HG02885 (cell line): ENCODE results near the gene BBOX1.
"Not testable (repeated sequence)": the region's sequence is repeated elsewhere in the genome, so short reads cannot be mapped to it uniquely, and the experiment has no call there.

Experiments used
- ATAC-seq: cut with Tn5 transposase; IDR thresholded peaks from one replicate; pipeline ENCODE4 v1.9.1; 2021; ENCODE audit warnings: mild to moderate bottlenecking; ENCODE audit not compliant: unreplicated experiment, poor library complexity

Gene BBOX1

DNA sequence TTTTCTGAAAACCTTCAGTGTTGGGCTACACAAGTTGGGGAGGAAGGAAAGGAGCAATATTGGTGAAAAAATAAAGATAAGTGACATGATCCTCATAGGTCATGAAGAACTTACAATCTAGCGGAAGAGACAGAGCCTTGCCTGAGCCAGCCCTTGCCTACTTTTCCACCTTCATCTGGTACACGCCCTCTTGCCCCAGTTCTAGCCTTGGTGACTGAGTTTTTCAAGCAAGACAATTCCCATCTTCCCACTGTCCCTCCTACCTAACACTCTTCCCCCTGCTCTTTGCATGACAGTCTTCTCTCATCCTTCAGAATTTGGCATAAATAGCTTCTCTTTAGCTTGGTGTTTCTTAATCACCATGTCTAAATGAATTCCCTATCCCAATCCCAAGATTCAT, 42.6 kb downstream of the BBOX1 start:
- ATAC-seq = no peak

DNA sequence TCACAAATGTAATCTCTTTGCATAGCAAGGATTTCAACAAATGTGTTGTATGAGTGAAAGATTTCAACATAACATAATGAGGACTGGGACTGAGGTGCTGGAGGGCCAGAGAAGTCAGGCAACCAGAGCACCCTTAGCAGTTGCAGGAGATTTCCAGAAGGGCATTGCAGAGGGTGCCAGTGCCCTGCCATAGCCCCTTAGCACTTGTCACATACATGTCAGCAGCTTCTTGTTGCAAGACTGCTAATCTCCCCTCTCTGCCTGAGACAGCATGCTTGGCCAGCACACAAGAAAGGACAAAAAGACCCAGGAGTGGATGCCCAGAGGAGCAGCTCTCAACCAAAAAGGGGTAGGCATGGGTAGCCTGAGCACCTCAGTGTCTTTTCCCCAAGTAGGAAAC, 43.2 kb downstream of the BBOX1 start:
- ATAC-seq = no peak

DNA sequence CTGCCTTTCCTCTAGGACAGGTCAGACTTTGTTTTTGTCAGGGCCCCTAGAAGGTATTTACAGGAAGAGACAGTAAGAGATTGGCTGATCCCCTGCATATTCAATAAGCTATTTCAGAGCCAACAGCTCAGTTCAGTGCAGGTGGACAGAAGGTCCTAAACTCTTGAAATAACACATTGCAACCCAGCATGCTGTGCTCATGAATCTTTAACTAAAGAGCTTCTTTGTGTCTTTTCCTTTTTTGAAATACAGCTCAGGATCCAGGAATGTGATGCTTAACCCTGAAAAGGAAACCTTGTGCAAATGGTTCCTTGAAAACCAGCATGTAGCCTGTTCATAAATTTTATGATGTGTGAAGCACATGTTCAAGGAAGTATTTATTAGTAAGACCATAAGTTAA, 43.9 kb downstream of the BBOX1 start:
- ATAC-seq = no peak

DNA sequence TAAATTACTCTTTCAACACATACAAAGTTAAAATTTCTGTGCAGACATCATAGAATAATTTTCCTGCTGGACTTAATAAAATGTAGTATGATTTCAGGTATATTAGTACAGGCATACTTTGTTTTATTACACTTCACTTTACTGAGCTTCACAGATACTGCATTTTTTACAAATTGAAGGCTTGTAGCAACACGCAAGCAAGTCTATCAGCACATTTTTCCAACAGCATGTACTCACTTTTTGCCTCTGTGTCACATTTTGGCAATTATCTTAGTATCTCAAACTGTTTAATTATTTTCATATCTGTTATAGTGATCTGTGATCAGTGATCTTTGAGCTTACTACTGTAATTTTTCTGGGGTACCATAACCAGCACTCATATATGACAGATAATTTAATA, 44.5 kb downstream of the BBOX1 start:
- no peak for ATAC-seq

DNA sequence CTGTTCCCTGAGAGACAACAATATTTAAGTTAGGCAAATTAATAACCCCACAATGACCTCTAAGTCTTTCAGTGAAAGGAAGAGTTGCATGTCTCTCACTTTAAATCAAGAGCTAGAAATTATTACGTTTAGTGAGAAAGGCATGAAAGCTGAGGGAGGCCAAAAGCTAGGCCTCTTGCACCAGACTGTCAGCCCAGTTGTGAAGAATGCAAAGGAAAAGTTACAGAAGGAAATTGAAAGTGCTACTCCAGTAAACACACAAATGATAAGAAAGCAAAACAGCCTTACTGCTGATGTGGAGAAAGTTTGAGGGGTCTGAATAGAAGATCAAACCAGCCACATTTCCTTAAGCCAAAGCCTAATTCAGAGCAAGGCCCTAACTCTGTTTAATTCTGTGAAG, 45.0 kb downstream of the BBOX1 start:
- ATAC-seq = no peak

DNA sequence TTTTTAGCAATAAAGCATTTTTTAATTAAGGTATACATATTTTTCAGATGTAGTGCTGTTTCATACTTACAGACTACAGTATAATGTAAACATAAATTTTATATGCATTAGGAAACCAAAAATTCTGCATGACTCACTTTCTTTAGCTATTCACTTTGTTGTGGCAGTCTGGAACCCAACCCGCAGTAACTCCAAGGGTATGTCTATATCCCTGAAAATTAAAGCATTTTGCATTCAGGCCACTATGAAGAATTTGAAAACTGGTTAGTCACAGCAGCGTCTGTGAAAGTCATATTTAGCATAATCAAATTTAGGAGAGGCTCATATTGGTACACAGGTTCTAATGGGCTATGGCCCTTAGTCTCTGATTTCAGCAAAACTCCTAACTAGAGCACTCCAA, 46.8 kb downstream of the BBOX1 start:
- ATAC-seq = no peak

DNA sequence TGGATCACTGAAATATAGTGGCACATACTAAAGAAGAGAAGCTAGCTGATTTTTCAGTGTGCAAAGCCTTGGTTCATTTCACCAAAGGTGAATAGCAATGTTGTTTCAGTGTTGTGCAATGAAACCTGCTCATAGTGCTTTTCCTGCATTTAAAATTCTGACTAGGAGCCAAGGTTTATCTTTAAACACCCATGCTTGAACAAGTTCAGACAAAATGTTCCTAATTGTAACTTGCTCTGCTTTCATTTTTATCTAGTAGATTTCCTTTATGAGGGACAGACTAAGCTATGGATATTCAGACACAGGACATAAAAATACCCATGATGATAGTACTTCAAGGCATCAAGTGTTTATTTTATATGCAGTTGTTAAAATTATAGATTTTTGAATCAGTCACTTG, 47.7 kb downstream of the BBOX1 start:
- no peak for ATAC-seq

DNA sequence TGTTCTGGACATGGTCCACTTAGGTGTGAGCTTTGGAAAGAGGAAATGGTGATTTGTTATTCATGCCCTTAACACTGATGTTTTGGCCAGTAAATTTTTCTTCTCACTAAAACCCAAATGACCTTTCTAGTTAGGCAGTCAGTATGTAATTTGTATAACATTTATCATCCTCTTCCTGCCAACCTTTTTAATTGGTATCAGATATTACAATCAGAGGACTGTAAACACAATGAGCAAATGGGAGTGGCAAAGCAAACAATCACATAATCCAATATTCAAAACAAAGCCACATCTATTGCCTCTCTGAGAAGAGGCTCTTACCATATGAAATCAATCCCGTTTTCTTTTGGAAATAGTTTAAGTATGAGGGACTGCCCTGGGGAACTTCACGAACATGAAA, 49.1 kb downstream of the BBOX1 start:
- ATAC-seq = no peak

DNA sequence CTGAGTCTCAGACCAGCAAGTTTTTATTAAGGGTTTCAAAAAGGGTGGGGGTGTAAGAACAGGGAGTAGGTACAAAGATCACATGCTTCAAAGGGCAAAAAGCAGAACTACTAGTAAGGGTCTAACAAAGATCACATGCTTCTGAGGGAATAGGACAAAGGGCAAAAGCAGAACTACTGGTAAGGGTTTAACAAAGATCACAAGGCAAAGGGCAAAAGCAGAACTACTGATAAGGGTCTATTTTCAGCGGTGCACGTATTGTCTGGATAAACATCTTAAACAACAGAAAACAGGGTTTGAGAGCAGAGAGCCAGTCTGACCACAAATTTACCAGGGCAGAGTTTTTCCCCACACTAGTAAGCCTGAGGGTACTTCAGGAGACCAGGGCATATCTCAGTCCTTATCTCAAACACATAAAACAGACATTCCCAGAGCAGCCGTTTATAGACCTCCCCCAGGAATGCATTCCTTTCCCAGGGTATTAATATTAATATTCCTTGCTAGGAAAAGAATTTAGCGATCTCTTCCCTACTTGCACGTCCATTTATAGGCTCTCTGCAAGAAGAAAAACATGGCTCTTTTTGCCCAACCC, 49.8 kb downstream of the BBOX1 start:
- ATAC-seq = not testable (repeated sequence)

DNA sequence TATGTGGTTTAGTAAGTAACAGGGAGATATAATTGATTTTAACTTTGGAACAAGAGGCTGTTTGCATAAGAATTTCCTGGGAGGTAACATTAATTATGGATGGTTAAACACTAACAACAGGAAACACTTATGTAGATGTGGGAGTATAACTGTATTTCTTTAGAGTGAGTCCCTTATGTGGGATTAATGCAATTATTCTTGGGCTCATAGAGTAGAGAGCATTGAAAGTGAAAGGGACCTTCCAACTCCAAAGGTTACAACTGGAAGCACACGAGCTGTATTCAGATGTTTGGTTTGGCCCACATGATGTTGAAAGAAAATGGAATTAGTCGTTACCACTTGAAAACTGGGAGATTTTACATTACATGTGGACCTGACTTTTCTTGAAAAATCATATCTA, 53.5 kb downstream of the BBOX1 start:
- ATAC-seq = no peak

DNA sequence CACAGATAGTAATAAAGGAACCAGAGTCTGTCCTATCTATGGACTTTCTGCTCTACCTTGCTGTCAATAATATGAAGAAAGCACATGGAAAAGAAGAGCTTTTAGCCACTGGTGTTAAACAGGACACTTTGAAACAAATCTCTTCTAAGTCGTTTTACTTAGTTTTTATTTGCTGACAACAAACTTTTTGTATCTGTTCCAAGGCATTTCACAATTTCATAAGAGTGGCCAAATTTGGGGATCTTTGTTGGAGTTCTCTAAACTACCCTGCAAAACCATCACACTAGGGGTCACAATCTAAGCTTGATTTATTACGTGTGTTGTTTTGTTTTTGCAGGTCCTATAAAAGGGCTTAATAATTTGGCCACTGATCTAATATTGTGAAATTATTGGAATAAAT, 54.4 kb downstream of the BBOX1 start:
- ATAC-seq = no peak

DNA sequence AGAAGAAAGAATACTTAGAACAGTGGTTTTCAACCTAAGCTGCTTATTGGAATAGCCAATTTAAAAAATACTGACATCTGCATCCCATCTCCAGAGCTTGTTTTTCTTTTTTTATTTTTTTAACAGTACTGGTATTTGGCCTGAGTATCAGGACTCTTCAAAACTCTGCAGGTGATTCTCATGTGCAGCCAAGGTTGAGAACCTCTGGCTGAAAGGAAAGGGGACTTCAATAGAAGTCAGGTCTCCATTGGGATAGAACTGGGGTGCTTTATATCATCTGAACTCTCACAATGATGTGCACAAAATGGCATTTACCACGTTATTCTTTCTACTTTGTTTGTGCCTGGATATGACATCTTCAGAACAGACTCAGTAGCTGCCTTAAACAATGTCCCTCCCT, 55.3 kb downstream of the BBOX1 start:
- no peak for ATAC-seq

DNA sequence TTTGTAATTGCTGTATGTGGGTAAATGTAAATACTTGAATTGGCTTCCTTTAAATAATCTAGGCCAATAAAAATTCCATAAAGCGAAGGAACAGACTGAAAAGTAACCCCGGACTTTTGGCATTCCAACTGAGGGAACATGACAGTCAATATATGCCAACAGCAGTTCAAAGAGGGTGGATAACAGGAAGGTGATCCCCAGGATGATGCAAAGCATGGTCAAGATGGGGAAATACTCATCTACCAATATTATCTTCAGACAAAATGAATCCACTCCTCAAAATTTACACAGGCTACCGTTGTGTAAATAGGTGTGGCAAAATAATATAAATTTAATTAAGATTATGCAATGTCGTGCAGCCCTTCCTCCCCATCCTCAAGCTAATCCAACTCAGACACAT, 56.9 kb downstream of the BBOX1 start:
- ATAC-seq = no peak

DNA sequence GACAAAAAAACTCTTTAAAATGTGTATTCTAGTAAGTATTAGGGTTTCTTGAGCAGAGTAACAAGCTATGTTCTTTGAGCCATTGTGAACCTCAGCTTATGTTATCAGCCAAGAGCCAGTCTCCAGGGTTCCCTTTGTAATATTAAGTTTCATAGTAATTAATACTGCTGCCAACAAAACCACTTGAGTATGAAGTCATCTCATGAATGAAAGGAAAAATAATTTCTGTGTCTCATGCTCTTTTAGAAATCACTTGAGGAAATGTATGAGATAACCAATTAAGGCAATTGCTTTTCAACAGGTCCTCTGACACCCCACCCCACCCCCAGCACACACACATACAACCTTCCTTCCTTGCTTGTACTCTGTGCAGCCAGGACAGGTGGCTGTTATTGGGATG, 59.9 kb downstream of the BBOX1 start:
- no peak for ATAC-seq

DNA sequence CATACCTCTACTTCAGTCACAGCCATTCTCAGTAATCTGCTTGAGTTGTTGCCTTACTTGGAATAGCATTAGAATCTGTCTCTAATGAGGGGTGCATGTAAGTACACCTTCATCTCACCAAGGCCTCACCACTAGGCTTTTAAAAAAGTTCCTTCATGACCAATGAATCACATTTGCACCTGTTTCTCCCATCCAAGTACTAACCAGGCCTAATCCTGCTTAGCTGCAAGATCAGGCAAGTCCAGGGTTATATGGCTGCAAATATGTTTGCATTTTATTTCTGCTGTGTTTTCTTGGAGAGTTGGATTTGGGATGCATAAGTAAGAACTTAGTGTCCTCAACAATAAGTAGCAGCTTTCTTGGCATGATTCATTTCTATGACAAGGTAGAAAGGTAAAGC, 66.9 kb downstream of the BBOX1 start:
- no peak for ATAC-seq

DNA sequence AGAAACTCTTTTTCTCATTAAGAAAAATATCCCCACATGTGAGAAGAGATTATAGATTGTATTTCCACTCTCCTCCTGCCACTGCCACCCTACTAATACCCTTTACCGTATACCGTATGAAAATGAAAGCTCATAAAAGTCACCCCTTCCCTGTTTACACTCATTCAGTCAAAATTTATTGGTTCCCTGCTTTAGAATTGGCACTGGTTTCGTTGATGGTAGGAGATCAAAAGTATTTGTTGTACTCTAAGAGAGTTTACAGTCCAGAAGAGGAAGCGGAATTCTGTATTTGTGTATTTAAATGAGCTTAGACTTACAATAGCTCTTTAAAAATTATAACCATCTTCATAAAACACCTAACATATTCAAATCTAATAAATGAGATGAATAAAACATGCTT, 68.2 kb downstream of the BBOX1 start:
- ATAC-seq = no peak

DNA sequence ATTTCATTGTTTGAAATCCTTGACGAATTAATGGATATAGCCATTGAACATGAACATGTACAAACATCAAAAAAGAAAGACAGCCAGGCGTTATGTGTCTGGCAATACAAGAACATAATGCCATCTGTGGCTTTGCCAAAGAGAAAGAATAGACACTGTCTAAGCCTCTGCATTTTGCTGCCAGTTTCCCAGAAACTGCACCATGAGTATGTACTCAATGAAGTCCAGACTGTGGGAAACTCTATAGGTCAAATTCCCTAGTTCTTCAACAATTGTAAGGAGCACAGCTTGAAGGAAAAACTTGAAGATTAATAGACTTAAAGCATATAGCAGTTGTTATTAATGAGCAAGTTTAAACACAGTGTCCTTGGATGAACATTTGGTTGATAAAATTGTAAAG, 71.3 kb downstream of the BBOX1 start:
- ATAC-seq = no peak

DNA sequence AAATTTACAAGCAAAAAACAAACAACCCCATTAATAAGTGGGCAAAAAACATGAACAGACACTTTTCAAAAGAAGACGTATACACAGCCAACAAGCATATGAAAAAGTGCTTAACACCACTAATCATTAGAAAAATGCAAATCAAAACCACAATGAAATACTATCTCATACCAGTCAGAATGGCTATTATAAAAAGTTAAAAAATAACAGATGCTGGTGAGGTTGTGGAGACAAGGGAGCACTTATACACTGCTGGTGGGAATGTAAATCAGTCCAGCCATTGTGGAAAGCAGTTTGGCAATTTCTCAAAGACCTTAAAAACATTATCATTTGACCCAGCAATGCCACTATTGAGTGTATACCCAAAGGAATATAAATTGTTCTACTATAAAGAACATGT, 72.3 kb downstream of the BBOX1 start:
- no peak for ATAC-seq

DNA sequence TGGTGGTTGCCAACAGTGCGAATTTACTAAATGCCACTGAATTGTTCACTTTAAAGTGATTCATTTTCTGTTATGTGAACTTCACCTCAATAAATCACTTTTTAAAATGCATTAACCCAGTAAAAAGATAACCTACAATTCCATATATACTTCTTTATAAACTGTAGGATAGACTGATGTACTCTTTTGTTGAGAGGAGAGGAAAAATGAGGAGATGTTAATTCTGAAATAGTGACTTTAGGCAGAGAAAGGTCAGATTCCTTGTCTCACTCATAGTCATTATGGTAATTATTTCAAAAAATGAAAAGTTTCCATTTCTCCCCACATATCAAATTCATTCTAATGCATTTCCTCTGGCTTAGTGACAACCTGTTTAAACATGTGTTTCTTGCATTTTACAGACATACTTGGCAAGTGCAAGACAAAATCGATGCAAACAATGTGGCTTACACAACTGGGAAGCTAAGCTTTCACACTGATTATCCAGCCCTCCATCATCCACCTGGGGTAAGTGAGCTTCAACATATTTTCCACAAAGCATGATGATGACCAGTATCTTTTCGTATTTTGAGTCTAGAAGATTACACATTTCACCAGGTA, 74.5 kb downstream of the BBOX1 start:
- no peak for ATAC-seq

DNA sequence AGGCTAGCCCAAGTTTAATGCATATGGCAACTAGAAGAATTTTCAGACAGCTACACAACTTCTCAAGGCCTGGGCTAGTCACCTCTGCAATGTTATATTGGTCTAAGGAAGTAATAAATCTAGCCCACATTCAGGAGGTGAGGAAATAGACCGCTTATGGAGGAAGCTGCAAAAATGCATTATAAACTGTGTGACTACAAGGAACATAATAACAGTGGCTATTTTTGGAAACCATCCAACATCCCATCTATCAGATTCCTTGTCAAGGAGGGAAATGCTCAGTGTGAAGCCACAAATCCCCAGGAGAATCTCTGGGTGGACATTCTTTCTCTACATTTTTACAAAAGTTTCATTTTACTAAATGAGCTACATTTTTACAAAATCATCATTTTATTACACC, 76.1 kb downstream of the BBOX1 start:
- no peak for ATAC-seq

DNA sequence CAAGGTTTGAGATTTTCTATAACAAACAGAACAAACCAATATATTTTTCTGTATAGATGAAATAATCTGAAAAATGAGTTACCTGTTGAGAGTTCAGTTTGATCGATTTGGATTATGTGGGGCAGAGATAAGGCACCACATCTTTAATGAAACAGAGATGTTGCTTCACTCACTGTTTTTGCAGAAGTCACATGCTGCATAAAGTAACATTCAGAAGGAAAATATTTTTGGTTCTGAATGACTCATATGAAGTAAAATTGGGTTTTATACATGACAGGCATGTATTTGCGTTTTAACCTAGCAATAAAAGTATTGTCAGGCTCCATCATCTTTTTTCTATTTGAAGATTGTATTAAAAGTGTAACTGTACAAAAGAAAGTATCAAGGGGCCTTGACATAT, 77.8 kb downstream of the BBOX1 start:
- ATAC-seq = no peak

DNA sequence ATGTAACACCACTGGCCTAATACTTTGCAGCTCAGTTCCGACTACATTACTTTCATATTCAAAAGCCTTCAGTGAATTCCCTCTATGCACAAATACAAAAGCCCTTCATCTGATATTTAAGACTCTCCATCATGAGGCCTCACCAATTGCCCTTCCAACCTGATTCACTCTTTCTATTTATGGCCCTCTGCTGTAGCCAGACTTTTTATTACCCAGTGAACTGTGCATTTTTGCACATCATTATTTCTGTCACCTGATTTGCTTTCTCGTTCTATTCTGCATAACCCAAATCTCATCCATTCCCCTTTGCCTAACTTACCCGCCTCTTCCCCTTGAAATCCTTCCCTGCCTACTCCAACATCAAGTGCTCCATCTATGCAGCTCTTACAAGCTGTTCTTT, 78.3 kb downstream of the BBOX1 start:
- no peak for ATAC-seq

DNA sequence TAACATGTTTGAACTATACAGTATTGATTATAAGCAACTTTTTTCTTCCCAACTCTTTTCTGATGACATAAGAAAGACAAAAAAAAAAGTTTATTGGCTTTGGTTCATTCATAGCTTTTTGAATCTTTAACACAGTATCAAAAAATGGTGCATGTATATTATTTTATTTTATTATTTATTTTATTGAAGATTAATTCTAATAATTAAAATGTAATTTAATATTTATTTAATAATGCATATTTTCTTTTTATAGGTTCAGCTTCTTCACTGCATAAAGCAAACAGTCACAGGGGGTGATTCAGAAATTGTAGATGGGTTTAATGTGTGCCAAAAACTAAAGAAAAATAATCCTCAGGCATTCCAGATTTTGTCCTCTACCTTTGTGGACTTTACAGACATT, 78.8 kb downstream of the BBOX1 start:
- ATAC-seq = no peak
